WTC11 (cell line): ENCODE results near the gene SRC. TPM values are rescaled to one million over a fixed set of nuclear protein-coding genes. Genes with fewer than 3 reads are reported as not detected.

Experiments used
- ATAC-seq: fragments of 200-7000 bp; cut with Tn5 transposase; 2 replicates; pipeline ENCODE4 v1.10.0; 2021; ENCODE audit warnings: mild to moderate bottlenecking, moderate library complexity
- CTCF ChIA-PET: fragments of 300-600 bp; sonication (Branson Sonifier 250); formaldehyde crosslinking; loops from one replicate; lab custom pipeline; 2021; ENCODE audit warnings: antibody characterized with exemption; lab: Charles Lee
- POLR2A ChIA-PET: fragments of 350-600 bp; sonication (Branson Sonifier 250); formaldehyde crosslinking; loops from one replicate; lab custom pipeline; 2021; ENCODE audit warnings: antibody characterized with exemption; lab: Charles Lee
- DNase-seq: peaks from one replicate; pipeline ENCODE4 v3.0.0; 2021; ENCODE audit warnings: low spot score
- H3K27ac Mint-ChIP-seq: 2 replicates; pipeline ENCODE4 v1.8.0; 2021; ENCODE audit warnings: mixed read lengths
- H3K27me3 Mint-ChIP-seq: 2 replicates; pipeline ENCODE4 v1.8.0; 2021; ENCODE audit warnings: low read depth, mild to moderate bottlenecking, moderate library complexity, mixed read lengths
- H3K36me3 Mint-ChIP-seq: 2 replicates; pipeline ENCODE4 v1.8.0; 2021; ENCODE audit warnings: mixed read lengths
- H3K4me1 Mint-ChIP-seq: 2 replicates; pipeline ENCODE4 v1.8.0; 2022; ENCODE audit warnings: mixed read lengths
- H3K4me3 Mint-ChIP-seq: 2 replicates; pipeline ENCODE4 v1.8.0; 2021; ENCODE audit warnings: mild to moderate bottlenecking, moderate library complexity, mixed read lengths
- H3K9me3 Mint-ChIP-seq: 2 replicates; pipeline ENCODE4 v1.8.0; 2021; ENCODE audit warnings: mixed read lengths
- ARID4B ChIP-seq: sonication (generic); formaldehyde crosslinking; IDR thresholded peaks from 2 replicates; pipeline ENCODE4 v1.8.0; 2023; ENCODE audit warnings: missing genetic modification reagents, mild to moderate bottlenecking, borderline replicate concordance
- HMGA2 ChIP-seq: fragments of 250-450 bp; sonication (Bioruptor Pico); IDR thresholded peaks from 2 replicates; pipeline ENCODE4 v1.4.0; 2021; ENCODE audit warnings: mild to moderate bottlenecking, moderate library complexity
- HMGXB4 ChIP-seq: sonication (generic); formaldehyde crosslinking; IDR thresholded peaks from 2 replicates; pipeline ENCODE4 v1.8.1; 2023; ENCODE audit warnings: mild to moderate bottlenecking, moderate library complexity, missing genetic modification reagents
- JUN ChIP-seq: sonication (generic); formaldehyde crosslinking; IDR thresholded peaks from 2 replicates; pipeline ENCODE4 v1.8.0; 2023; ENCODE audit warnings: mild to moderate bottlenecking, missing genetic modification reagents
- NFYB ChIP-seq: sonication (generic); formaldehyde crosslinking; conservative IDR thresholded peaks from 2 replicates; pipeline ENCODE4 v1.8.0; 2022; ENCODE audit warnings: low read depth, missing genetic modification reagents
- NR1H2 ChIP-seq: sonication (generic); formaldehyde crosslinking; IDR thresholded peaks from 2 replicates; pipeline ENCODE4 v1.9.0; 2021; ENCODE audit warnings: mild to moderate bottlenecking, moderate library complexity, missing genetic modification reagents
- NR3C1 ChIP-seq: sonication (generic); formaldehyde crosslinking; conservative IDR thresholded peaks from 2 replicates; pipeline ENCODE4 v1.8.1; 2023; ENCODE audit warnings: low read depth, mild to moderate bottlenecking, missing genetic modification reagents
- TP53 ChIP-seq: sonication (generic); formaldehyde crosslinking; IDR thresholded peaks from 2 replicates; pipeline ENCODE4 v1.8.1; 2023; ENCODE audit warnings: mild to moderate bottlenecking, missing genetic modification reagents
- USF1 ChIP-seq: sonication (generic); formaldehyde crosslinking; IDR thresholded peaks from 2 replicates; pipeline ENCODE4 v1.8.0; 2022; ENCODE audit warnings: mild to moderate bottlenecking, missing genetic modification reagents
- ZMAT4 ChIP-seq: fragments of 250-450 bp; sonication (Bioruptor Pico); IDR thresholded peaks from 2 replicates; pipeline ENCODE4 v1.9.0; 2021; ENCODE audit warnings: mild to moderate bottlenecking
- ZNF232 ChIP-seq: sonication (generic); formaldehyde crosslinking; IDR thresholded peaks from 2 replicates; pipeline ENCODE4 v1.8.0; 2022; ENCODE audit warnings: mild to moderate bottlenecking, missing genetic modification reagents
- ZNF317 ChIP-seq: sonication (generic); formaldehyde crosslinking; IDR thresholded peaks from 2 replicates; pipeline ENCODE4 v1.8.1; 2023; ENCODE audit warnings: low read depth, mild to moderate bottlenecking, moderate library complexity, missing genetic modification reagents, borderline replicate concordance
- ZNF512 ChIP-seq: sonication (generic); formaldehyde crosslinking; IDR thresholded peaks from 2 replicates; pipeline ENCODE4 v1.8.1; 2022; ENCODE audit warnings: missing genetic modification reagents, borderline replicate concordance
- total RNA-seq: library from RNA; stranded (reverse); gene quantifications from 3 replicates; pipeline ENCODE4 v1.2.3, GENCODE V29; 2021

SRC gene
- total RNA-seq, 1 experiment from 2014 or later = 33.3 TPM

GRCh38 chr20:37296371-37296770 lies 49.6 kb upstream of the SRC start (continued):
- TF ChIP-seq HMGA2 (no peak), NR1H2 (CRISPR knock-in tag) (no peak), USF1 (no peak), HMGXB4 (CRISPR knock-in tag) (no peak), ARID4B (CRISPR knock-in tag) (no peak)

GRCh38 chr20:37297066-37297736 lies 48.7 kb upstream of the SRC start:
- ATAC-seq (no peak), DNase-seq (no peak)
- no peaks in the 10 kb centered on the region for H3K27me3 Mint-ChIP-seq
- H3K27ac Mint-ChIP-seq = peak overlapping the region; percentile 50
- no peak overlapping the region for H3K4me3 Mint-ChIP-seq
- POLR2A ChIA-PET = no interaction called here
- H3K9me3 Mint-ChIP-seq = peaks cover 15% of the 10 kb centered on the region
- H3K4me1 Mint-ChIP-seq = peaks cover 14% of the 10 kb centered on the region
- TF ChIP-seq ZMAT4 (CRISPR knock-in tag) (no peak), ZNF317 (CRISPR knock-in tag) (no peak), NR3C1 (no peak), ZNF232 (CRISPR knock-in tag) (no peak), ZNF512 (CRISPR knock-in tag) (no peak), ARID4B (CRISPR knock-in tag) (no peak), TP53 (no peak), NFYB (CRISPR knock-in tag) (no peak), JUN (CRISPR knock-in tag) (no peak)
- CTCF ChIA-PET = interaction anchor here (0.6 kb wide), 1 partner anchor 83 kb away, joined by 3 read pairs; no protein-coding TSS in a partner anchor
- peaks cover 43% of the 10 kb centered on the region for H3K36me3 Mint-ChIP-seq
